GM12864 (cell line): ENCODE measurements around the gene FAM193A.
"Not testable (repeated sequence)": the region's sequence is repeated elsewhere in the genome, so short reads cannot be mapped to it uniquely, and the experiment has no call there.

Experiments
- DNase-seq: peaks from one replicate; pipeline ENCODE4 v3.0.0-alpha.2; 2011; ENCODE audit warnings: low read depth
- H3K4me3 ChIP-seq: 2 replicates; pipeline ENCODE4 v1.5.1; 2011; ENCODE audit warnings: mild to moderate bottlenecking, low read depth, low read length, control low read depth
- TF ChIP-seq, protein P1 (sequence below): IDR thresholded peaks from 2 replicates; pipeline ENCODE4 v1.5.1; 2011; ENCODE audit warnings: low read depth, mild to moderate bottlenecking, moderate library complexity, low read length, control low read depth, inconsistent platforms; ENCODE audit errors: missing control alignments

The FAM193A gene

DNA sequence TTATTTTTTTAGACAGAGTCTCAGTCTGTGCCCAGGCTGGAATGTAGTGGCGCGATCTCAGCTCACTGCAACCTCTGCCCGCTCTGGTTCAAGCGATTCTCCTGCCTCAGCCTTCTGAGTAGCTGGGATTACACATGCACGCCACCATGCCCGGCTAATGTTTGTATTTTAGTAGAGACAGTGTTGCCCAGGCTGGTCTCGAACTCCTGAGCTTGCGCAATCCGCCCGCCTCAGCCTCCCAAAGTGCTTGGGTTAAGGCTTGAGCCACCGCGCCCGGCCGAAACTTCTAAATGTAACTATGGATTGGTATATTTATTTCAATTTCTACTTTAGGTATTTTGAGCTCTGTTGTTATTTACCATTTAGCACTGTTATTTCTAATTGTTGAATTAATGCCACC lies 79.4 kb downstream of the FAM193A start:
- TF ChIP-seq, protein P1, sequence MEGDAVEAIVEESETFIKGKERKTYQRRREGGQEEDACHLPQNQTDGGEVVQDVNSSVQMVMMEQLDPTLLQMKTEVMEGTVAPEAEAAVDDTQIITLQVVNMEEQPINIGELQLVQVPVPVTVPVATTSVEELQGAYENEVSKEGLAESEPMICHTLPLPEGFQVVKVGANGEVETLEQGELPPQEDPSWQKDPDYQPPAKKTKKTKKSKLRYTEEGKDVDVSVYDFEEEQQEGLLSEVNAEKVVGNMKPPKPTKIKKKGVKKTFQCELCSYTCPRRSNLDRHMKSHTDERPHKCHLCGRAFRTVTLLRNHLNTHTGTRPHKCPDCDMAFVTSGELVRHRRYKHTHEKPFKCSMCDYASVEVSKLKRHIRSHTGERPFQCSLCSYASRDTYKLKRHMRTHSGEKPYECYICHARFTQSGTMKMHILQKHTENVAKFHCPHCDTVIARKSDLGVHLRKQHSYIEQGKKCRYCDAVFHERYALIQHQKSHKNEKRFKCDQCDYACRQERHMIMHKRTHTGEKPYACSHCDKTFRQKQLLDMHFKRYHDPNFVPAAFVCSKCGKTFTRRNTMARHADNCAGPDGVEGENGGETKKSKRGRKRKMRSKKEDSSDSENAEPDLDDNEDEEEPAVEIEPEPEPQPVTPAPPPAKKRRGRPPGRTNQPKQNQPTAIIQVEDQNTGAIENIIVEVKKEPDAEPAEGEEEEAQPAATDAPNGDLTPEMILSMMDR = no peak
- no peak for DNase-seq
- no peak overlapping the region for H3K4me3 ChIP-seq

DNA sequence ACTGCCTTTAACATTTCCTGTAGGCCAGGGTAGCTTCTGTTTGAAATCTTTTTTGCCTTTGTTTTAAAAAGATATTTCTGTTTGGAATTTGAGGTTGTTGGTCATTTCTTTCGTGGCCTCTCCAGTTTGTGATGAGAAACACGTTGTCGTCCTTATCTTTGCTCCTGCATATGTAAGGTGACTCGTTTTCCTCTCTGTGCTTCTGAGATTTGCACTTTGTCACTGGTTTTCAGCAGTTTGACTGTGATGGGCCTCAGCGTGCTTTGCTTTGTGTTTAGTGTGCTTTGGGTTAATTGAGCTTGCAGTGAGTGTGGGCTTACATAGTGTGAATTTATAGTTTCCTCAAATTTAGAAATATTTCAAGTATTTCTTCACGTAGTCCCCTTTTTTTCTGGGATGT lies 81.5 kb downstream of the FAM193A start:
- H3K4me3 ChIP-seq = no peak overlapping the region
- DNase-seq = no peak
- TF ChIP-seq, protein P1 = no peak

DNA sequence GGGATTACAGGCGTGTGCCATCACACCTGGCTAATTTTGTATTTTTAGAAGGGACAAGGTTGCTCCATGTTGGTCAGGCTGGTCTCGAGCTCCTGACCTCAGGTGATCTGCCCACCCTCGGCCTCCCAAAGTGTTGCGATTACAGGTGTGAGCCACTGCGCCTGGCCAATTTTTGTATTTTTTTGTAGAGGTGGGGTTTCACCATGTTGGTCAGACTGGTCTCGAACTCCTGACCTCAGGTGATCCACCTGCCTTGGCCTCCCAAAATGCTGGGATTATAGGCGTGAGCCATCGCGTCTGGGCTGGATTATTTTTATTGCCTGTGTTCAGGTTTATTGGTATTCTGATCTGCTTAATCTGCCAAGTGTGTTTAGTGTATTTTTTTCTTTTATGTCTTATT lies 82.3 kb downstream of the FAM193A start:
- not testable (repeated sequence) for DNase-seq, H3K4me3 ChIP-seq

DNA sequence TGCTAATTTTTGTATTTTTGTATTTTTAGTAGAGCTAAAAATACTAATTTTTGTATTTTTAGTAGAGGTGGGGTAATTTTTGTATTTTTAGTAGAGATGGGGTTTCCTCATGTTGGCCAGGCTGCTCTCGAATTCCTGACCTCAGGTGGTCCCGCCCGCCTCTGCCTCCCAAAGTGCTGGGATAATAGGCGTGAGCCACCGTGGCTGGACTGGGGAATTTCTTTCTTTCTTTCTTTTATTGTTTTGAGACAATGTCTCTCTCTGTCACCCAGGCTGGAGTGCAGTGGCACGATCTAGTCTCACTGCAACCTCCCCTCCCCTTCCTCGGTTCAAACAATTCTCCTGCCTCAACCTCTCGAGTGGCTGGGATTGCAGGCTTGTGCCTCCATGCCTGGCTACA lies 83.0 kb downstream of the FAM193A start:
- no peak for DNase-seq

DNA sequence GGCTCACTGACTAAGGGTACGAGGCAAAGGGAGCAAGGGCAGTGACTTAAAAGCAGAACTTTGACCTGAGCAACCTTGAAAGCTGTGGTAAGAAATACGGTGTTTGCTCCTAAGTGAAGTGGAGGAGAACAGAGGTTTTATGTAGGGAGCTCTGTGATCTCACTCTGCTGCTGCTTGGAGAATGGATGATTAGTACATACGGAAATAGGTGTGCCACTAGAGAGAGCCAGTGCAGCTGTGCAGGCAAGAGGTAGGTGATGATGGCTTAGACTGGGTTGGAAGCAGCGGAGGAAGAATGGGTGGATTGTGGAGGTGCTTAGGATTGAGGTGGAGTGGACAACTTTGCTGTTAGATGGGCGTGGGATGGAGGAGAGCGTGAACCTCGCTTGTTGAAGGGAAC lies 85.0 kb downstream of the FAM193A start:
- no peak for DNase-seq
- no peak overlapping the region for H3K4me3 ChIP-seq
- TF ChIP-seq, protein P1 = no peak

More for the DNA sequence above, 83.0 kb downstream of the FAM193A start:
- TF ChIP-seq, protein P1 = no peak
- H3K4me3 ChIP-seq = no peak overlapping the region

DNA sequence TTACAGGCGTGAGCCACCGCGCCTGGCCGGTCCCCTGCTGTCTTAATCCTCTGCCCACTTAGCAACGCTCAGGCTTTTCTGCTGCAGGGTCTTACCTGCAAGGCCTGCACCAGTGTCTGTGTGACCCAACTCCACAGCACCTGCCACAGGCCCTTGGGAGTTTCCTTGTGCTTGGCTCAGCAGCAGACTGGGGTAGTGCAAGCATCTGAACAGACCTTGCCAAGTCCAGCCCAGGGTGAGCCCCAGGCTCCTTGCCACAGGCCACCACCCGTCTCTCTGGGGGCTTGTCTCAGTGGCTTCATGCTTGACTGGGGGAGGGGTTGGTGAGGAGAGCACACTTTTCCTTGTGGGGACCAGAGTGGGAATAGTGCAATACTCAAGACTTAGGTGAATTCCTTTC lies 87.0 kb downstream of the FAM193A start:
- DNase-seq = no peak
- H3K4me3 ChIP-seq = no peak overlapping the region
- TF ChIP-seq, protein P1 = no peak

DNA sequence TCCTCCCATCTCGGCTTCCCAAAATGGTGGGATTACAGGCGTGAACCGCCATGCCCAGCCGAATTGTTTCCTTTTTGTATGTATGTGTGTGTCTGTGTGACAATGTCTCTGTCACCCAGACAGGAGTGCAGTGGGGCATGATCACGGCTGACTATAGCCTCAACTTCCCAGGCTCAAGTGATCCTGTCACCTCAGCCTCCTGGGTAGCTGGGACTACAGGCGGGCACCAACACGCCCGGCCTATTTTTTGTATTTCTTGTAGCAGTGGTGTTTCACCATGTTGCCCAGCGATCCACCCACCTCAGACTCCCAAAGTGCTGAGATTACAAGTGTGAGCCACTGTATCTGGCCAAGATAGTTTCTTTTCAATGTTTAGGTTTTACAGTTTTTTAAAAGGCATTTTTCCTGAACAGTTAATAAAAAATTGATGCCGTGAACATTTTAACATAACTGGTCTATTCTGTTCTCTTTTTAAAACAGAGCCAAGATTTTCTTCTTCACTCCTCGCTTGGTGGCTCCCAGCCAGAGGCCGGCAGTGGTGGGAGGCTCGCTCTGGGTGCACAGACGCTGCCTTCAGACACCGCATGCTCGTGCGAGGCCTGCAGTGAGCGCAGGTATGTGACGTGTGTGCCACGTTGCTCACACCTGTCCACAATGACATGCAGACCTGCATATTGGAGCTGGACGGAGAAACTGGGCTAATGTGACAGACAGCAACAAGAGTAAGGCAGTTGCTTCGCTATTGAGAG lies 88.5 kb downstream of the FAM193A start:
- no peak overlapping the region for H3K4me3 ChIP-seq
- TF ChIP-seq, protein P1 = no peak
- no peak for DNase-seq
